MM.1S (cell line): ENCODE results near the gene SUCLA2.

Source experiments
- DNase-seq: peaks from one replicate; pipeline ENCODE4 v3.0.0-alpha.2; 2015
- H2AFZ ChIP-seq: fragments of 300-600 bp; sonication (generic); 2 replicates; pipeline ENCODE4 v1.6.0; 2016; ENCODE audit warnings: antibody characterized with exemption, low read length
- H3F3A ChIP-seq: fragments of 300-600 bp; sonication (generic); 2 replicates; pipeline ENCODE4 v1.6.1; 2016; ENCODE audit warnings: mild to moderate bottlenecking, antibody characterized with exemption, low read length, moderate library complexity, mixed read lengths; ENCODE audit not compliant: insufficient read depth
- H3K27ac ChIP-seq: fragments of 300-600 bp; sonication (generic); 2 replicates; pipeline ENCODE4 v1.5.1; 2016; ENCODE audit warnings: mild to moderate bottlenecking, low read length
- H3K27me3 ChIP-seq: fragments of 300-600 bp; sonication (generic); replicated peaks from 2 replicates; pipeline ENCODE4 v1.6.0; 2016; ENCODE audit warnings: low read length; ENCODE audit not compliant: insufficient read depth
- H3K36me3 ChIP-seq: fragments of 300-600 bp; sonication (generic); replicated peaks from 2 replicates; pipeline ENCODE4 v1.6.1; 2016; ENCODE audit warnings: mild to moderate bottlenecking, low read length, mixed read lengths; ENCODE audit not compliant: insufficient read depth
- H3K4me1 ChIP-seq: fragments of 300-600 bp; sonication (generic); 2 replicates; pipeline ENCODE4 v1.6.1; 2016; ENCODE audit warnings: low read length, mixed read lengths
- H3K4me2 ChIP-seq: fragments of 300-600 bp; sonication (generic); 2 replicates; pipeline ENCODE4 v1.6.0; 2016; ENCODE audit warnings: low read depth, low read length
- H3K4me3 ChIP-seq: fragments of 300-600 bp; sonication (generic); 2 replicates; pipeline ENCODE4 v1.5.1; 2016; ENCODE audit warnings: low read length, mixed read lengths
- H3K79me2 ChIP-seq: fragments of 300-600 bp; sonication (generic); 2 replicates; pipeline ENCODE4 v1.6.1; 2016; ENCODE audit warnings: mixed run types, low read length, mixed read lengths
- H3K9ac ChIP-seq: fragments of 300-600 bp; sonication (generic); 2 replicates; pipeline ENCODE4 v1.6.1; 2016; ENCODE audit warnings: low read length, mixed read lengths
- H3K9me2 ChIP-seq: fragments of 300-600 bp; sonication (generic); replicated peaks from 2 replicates; pipeline ENCODE4 v1.6.1; 2016; ENCODE audit warnings: mild to moderate bottlenecking, low read length, mixed read lengths; ENCODE audit not compliant: insufficient read depth
- H3K9me3 ChIP-seq: fragments of 300-600 bp; sonication (generic); replicated peaks from 2 replicates; pipeline ENCODE4 v1.6.1; 2016; ENCODE audit warnings: mild to moderate bottlenecking, low read length, mixed read lengths; ENCODE audit not compliant: insufficient read depth
- H4K20me1 ChIP-seq: fragments of 300-600 bp; sonication (generic); 2 replicates; pipeline ENCODE4 v1.6.1; 2016; ENCODE audit warnings: mild to moderate bottlenecking, low read length, moderate library complexity, mixed read lengths; ENCODE audit not compliant: insufficient read depth
- EZH2 ChIP-seq: fragments of 300-600 bp; sonication (generic); optimal IDR thresholded peaks from 2 replicates; pipeline ENCODE3; 2017; ENCODE audit warnings: low read depth, mild to moderate bottlenecking, antibody characterized with exemption, low read length, mixed read lengths
- EZH2phosphoT487 ChIP-seq: fragments of 300-600 bp; sonication (generic); IDR thresholded peaks from 2 replicates; pipeline ENCODE4 v1.6.1; 2018; ENCODE audit warnings: antibody characterized with exemption, low read length
- TF ChIP-seq, protein P1 (sequence below): fragments of 300-600 bp; sonication (generic); IDR thresholded peaks from 2 replicates; pipeline ENCODE4 v1.5.1; 2016; ENCODE audit warnings: antibody characterized with exemption, low read length, mixed read lengths

SUCLA2 gene

DNA sequence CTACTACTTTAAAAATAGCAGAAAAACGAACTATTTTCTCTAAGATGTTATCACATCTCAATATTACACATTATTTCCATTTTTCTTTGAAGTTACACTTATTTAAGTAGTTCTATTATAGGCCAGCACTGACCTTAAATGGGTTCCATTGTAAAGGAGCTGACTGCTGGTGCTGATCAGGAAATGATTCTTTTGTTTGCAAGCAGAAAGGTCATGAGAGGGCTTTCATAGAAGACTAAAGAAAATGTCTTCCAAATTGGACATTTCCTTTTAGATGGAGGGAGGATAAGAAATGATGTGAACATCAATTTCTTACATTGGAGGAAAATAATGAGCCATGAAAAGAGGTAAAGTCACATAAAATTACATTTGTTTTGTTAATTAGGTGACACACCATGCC is 96.2 kb downstream of the SUCLA2 start:
- Histone ChIP-seq H3K27me3 (no peaks in the 10 kb centered on the region), H3K9ac (no peak overlapping the region), H3K27ac (no peak overlapping the region), H3K36me3 (no peaks in the 10 kb centered on the region), H3K4me3 (no peak overlapping the region), H3K79me2 (no peaks in the 10 kb centered on the region), H4K20me1 (no peaks in the 10 kb centered on the region), H3K9me3 (no peaks in the 10 kb centered on the region), H3K9me2 (no peaks in the 10 kb centered on the region), H3F3A (no peaks in the 10 kb centered on the region), H2AFZ (no peak overlapping the region), H3K4me1 (no peaks in the 10 kb centered on the region), H3K4me2 (no peak overlapping the region)
- DNase-seq: no peak
- TF ChIP-seq, protein P1, sequence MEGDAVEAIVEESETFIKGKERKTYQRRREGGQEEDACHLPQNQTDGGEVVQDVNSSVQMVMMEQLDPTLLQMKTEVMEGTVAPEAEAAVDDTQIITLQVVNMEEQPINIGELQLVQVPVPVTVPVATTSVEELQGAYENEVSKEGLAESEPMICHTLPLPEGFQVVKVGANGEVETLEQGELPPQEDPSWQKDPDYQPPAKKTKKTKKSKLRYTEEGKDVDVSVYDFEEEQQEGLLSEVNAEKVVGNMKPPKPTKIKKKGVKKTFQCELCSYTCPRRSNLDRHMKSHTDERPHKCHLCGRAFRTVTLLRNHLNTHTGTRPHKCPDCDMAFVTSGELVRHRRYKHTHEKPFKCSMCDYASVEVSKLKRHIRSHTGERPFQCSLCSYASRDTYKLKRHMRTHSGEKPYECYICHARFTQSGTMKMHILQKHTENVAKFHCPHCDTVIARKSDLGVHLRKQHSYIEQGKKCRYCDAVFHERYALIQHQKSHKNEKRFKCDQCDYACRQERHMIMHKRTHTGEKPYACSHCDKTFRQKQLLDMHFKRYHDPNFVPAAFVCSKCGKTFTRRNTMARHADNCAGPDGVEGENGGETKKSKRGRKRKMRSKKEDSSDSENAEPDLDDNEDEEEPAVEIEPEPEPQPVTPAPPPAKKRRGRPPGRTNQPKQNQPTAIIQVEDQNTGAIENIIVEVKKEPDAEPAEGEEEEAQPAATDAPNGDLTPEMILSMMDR: no peak
- TF ChIP-seq EZH2phosphoT487: no peak

DNA sequence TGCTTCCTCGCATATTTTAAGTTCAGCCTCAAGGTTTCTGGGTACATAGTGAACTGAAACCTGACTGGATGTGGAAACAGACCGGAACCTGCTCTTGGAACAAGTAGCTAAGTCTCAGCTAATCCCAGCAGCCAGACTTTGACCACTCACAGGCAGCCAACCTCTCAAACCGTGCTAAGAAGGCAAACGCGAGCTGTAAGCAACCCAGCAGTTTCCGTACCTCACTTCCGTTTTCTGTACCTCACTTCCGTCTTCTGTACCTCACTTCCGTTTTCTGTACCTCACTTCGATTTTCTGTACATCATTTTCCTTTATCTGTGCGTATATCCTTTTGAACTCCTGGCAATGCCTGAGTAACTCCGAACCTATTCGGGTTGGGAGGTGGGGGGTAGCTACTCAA is 96.8 kb downstream of the SUCLA2 start:
- no peaks in the 10 kb centered on the region for H4K20me1 ChIP-seq
- H3K9ac ChIP-seq: no peak overlapping the region
- TF ChIP-seq, protein P1: no peak
- TF ChIP-seq EZH2phosphoT487 (no peak), EZH2 (no peak)
- no peaks in the 10 kb centered on the region for H3K9me2 ChIP-seq
- DNase-seq: no peak
- no peaks in the 10 kb centered on the region for H3F3A ChIP-seq
- no peaks in the 10 kb centered on the region for H3K9me3 ChIP-seq
- no peaks in the 10 kb centered on the region for H3K36me3 ChIP-seq
- H3K4me2 ChIP-seq: no peak overlapping the region
- no peaks in the 10 kb centered on the region for H3K79me2 ChIP-seq
- H2AFZ ChIP-seq: no peak overlapping the region
- no peaks in the 10 kb centered on the region for H3K27me3 ChIP-seq
- no peak overlapping the region for H3K4me3 ChIP-seq
- no peaks in the 10 kb centered on the region for H3K4me1 ChIP-seq
- no peak overlapping the region for H3K27ac ChIP-seq

DNA sequence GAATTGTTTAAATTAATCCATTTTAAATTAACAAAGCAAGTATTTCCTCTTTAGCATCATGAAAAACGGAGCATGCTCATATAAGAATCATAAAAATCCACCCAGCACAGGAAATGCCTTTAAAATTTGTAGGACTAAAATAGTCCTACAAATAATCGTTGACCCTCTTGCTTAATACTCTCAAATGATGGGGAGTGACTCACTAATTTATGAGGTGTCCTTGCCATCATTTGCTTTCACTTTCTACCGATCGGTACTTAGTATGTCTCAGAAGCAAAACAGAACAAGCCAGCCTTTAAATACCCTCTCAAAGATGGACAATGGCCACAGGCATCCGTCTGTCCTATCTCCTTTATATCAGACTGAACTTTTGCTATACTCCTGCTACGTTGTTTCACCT is 97.2 kb downstream of the SUCLA2 start:
- DNase-seq: no peak
- H2AFZ ChIP-seq: no peak overlapping the region
- no peaks in the 10 kb centered on the region for H3K36me3 ChIP-seq

More for the DNA sequence above, 97.2 kb downstream of the SUCLA2 start:
- no peaks in the 10 kb centered on the region for H3K79me2 ChIP-seq
- no peak overlapping the region for H3K4me3 ChIP-seq
- H3K27ac ChIP-seq: no peak overlapping the region
- no peaks in the 10 kb centered on the region for H3K4me1 ChIP-seq
- no peak for TF ChIP-seq EZH2phosphoT487
- TF ChIP-seq, protein P1: no peak
- H4K20me1 ChIP-seq: no peaks in the 10 kb centered on the region
- H3F3A ChIP-seq: no peaks in the 10 kb centered on the region
- no peaks in the 10 kb centered on the region for H3K9me2 ChIP-seq
- no peak overlapping the region for H3K4me2 ChIP-seq
- H3K27me3 ChIP-seq: no peaks in the 10 kb centered on the region
- no peaks in the 10 kb centered on the region for H3K9me3 ChIP-seq
- H3K9ac ChIP-seq: no peak overlapping the region
